ENCODE measurements around the gene AVEN. TPM values are rescaled to one million over a fixed set of nuclear protein-coding genes. Genes with fewer than 3 reads are reported as not detected.

AVEN gene
- total and polyA plus RNA-seq, 2 of the 13 experiments (the other 11 are each of a cell fraction or from before 2014, with no cell fraction given), result 4.4 to 17.5 TPM

GRCh38 chr15:33839540-33839939, 199.5 kb downstream of the AVEN start:
- Histone ChIP-seq H3K9ac (ENCODE audit: insufficient read depth, low read depth, low read length) (no peak overlapping the region), H3K4me1 (ENCODE audit: insufficient read depth, low read length) (no peaks in the 10 kb centered on the region), H3K4me2 (ENCODE audit: low read depth, low read length) (no peak overlapping the region), H2AFZ (ENCODE audit: low read length) (no peak overlapping the region), H3K27me3 (ENCODE audit: control insufficient read depth in 1 of 2, insufficient read depth in 2 of 2, low read length in 2 of 2) (0 out of 5 replicates have a peak, but pooled peaks cover 0 to 4% of the 10 kb centered on the region in 2 experiments), H4K20me1 (ENCODE audit: insufficient read depth, low read length) (no peaks in the 10 kb centered on the region), H3K4me3 (replicated peaks in 1 of 3; ENCODE audit: insufficient read depth in 1 of 3, low read depth in 2 of 3, low read length in 3 of 3) (no peak overlapping the region), H3K27ac (ENCODE audit: extremely low read length, insufficient read depth, low read length) (no peak overlapping the region), H3K36me3 (replicated peaks in 1 of 2; ENCODE audit: control insufficient read depth in 1 of 2, insufficient read depth in 2 of 2, low read length in 2 of 2) (no peaks in the 10 kb centered on the region), H3K79me2 (ENCODE audit: insufficient read depth, low read length) (no peaks in the 10 kb centered on the region), H3K9me3 (ENCODE audit: low read length) (no peaks in the 10 kb centered on the region)
- FAIRE-seq, result no peak
- intact Hi-C loops (cut with micrococcal nuclease; ENCODE audit: unreplicated experiment), result no loop called here
- no TSS peak for BruUV-seq (replicated peaks)
- WGBS (ENCODE audit: low lambda C conversion rate), result 5% methylated on average over 2 of the region's 2 CpGs
- POLR2A ChIA-PET, result no interaction called here
- in situ Hi-C loops (cut with HindIII; ENCODE audit: extremely low pct_ligation_motif_present, low pct_unique_long_range_greater_than_20kb), result no loop called here
- TF ChIP-seq ZNF75D (CRISPR knock-in tag; IDR thresholded peaks at IDR 0.05; ENCODE audit: borderline replicate concordance), result no peak
- no peak for TF ChIP-seq FLYWCH1 (CRISPR knock-in tag; IDR thresholded peaks at IDR 0.05)
- TF ChIP-seq THYN1 (CRISPR knock-in tag; IDR thresholded peaks at IDR 0.05; ENCODE audit: borderline replicate concordance, low read depth), result no peak
- no peak for TF ChIP-seq KMT2B (CRISPR knock-in tag; IDR thresholded peaks at IDR 0.05)
- no peak for TF ChIP-seq STAG1 (CRISPR knock-in tag; IDR thresholded peaks at IDR 0.05)
- TF ChIP-seq MAFK (conservative IDR thresholded peaks at IDR 0.05 in 1 of 2, IDR thresholded peaks at IDR 0.05 in 1 of 2; ENCODE audit: low read length in 2 of 2), result no peak
- no peak for TF ChIP-seq ZFP90 (CRISPR knock-in tag; IDR thresholded peaks at IDR 0.05; ENCODE audit: borderline replicate concordance)
- TF ChIP-seq ZSCAN20 (CRISPR knock-in tag; IDR thresholded peaks at IDR 0.05; ENCODE audit: borderline replicate concordance), result no peak
- TF ChIP-seq PATZ1 (CRISPR knock-in tag; IDR thresholded peaks at IDR 0.05), result no peak
- TF ChIP-seq HNF1B (CRISPR knock-in tag; IDR thresholded peaks at IDR 0.05), result no peak
- TF ChIP-seq KDM2A (CRISPR knock-in tag; IDR thresholded peaks at IDR 0.05; ENCODE audit: borderline replicate concordance, low read depth), result no peak
- TF ChIP-seq GRHL1 (CRISPR knock-in tag; conservative IDR thresholded peaks at IDR 0.05), result no peak
- no peak for TF ChIP-seq CCAR2 (optimal IDR thresholded peaks at IDR 0.05; ENCODE audit: low read depth, low read length)
- ATAC-seq, result no peak
- CTCF ChIA-PET (ENCODE audit: low intra/inter-chr PET ratio, low total read pairs), result no interaction called here
- no peak for DNase-seq (ENCODE audit: low spot score)

All from HepG2 (cell line).